ENCODE measurements around the gene PPARGC1A. TPM values are rescaled to one million over a fixed set of nuclear protein-coding genes. Genes with fewer than 3 reads are reported as not detected.

Gene PPARGC1A
- total and polyA plus RNA-seq, 8 donors, result 3.8 to 9.2 (median 5.1) TPM

DNA sequence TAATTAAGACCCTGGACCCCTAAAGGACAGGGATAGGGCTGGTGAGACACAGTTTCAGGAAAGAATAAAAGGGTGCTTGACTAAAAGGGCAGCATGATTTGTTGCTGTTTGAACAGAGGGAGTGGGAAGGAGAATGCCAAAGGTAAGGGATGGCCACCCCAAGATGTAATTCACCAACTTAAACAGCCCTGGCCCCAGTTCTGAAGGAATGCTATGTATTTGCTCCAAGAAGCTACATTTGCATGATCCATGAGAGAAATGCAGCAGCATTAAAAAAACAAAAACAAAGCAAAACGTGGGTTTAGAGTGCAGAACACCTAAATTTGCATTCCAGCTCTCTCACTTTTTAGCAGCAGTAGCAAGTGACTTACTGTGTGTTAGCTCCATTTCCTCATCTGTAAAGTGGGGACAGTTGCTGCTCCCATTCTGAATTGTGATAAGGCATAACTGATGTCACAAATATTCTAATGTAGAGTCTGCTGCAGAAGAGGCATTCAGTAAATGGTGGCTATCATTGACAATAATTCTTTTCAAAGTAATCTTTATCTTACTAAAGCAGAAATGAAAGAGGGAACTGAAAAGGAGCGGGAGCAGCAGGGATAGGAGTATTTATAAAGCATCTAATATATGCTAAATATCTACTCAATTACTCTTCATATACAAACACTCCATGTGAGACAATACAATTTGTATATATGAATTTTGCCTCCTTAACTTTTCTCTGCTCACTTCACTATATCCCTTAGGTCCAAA, 115.8 kb downstream of the PPARGC1A start:
- ATAC-seq, result no peak
- Histone ChIP-seq H3K9me3 (no peaks in the 10 kb centered on the region), H3K4me3 (no peak overlapping the region), H3K27ac (no peak overlapping the region), H3K4me1 (no peaks in the 10 kb centered on the region), H3K36me3 (no peaks in the 10 kb centered on the region), H3K27me3 (no peaks in the 10 kb centered on the region)
- DNase-seq, result no peak
- TF ChIP-seq, protein P1, sequence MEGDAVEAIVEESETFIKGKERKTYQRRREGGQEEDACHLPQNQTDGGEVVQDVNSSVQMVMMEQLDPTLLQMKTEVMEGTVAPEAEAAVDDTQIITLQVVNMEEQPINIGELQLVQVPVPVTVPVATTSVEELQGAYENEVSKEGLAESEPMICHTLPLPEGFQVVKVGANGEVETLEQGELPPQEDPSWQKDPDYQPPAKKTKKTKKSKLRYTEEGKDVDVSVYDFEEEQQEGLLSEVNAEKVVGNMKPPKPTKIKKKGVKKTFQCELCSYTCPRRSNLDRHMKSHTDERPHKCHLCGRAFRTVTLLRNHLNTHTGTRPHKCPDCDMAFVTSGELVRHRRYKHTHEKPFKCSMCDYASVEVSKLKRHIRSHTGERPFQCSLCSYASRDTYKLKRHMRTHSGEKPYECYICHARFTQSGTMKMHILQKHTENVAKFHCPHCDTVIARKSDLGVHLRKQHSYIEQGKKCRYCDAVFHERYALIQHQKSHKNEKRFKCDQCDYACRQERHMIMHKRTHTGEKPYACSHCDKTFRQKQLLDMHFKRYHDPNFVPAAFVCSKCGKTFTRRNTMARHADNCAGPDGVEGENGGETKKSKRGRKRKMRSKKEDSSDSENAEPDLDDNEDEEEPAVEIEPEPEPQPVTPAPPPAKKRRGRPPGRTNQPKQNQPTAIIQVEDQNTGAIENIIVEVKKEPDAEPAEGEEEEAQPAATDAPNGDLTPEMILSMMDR (IDR thresholded peaks at IDR 0.05), result no peak
- intact Hi-C loops (cut with DNase I), result no loop called here

DNA sequence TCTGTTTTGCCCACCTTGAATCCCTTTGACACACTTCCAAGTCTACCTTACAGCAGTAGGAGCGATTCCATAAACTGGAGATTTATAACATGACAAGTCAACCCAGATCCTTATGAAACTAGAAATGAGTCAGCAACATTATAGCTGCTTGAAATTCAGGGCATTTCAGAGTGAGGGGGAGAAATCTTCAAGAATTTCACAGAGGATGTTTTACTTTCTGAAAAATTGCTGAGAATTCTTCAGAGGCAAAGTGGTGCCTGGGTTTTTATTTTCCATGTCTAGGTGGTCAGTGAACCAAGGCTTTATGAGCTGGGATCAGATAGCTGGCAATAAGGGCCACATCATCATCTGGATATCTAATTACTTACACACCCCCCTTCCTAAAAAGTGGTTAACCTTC, 119.8 kb downstream of the PPARGC1A start:
- Histone ChIP-seq H3K27ac (no peak overlapping the region), H3K9me3 (no peaks in the 10 kb centered on the region), H3K27me3 (no peaks in the 10 kb centered on the region), H3K4me3 (no peak overlapping the region), H3K4me1 (no peaks in the 10 kb centered on the region), H3K36me3 (no peaks in the 10 kb centered on the region)
- no peak for DNase-seq
- intact Hi-C loops (cut with DNase I), result no loop called here
- ATAC-seq, result no peak
- TF ChIP-seq, protein P1 (IDR thresholded peaks at IDR 0.05), result no peak

DNA sequence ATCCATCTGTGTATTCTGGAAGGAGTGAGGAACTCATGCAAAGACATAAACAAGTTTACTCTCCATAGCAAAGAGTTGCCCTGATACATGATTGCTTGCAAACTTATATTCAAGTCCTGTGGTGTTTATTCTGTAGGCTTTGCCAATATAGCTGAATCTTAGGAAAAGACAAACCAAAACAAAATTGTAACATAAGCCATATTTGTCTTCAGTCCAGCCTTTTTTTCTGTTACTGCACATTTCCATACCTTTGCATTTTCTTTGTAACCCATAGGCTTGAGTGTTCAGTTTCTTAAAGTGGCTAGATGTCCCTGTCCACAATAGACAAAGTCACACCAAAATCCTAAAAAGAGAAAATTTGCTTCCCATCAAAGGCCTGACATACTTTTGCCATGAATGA, 120.4 kb downstream of the PPARGC1A start:
- Histone ChIP-seq H3K36me3 (no peaks in the 10 kb centered on the region), H3K9me3 (no peaks in the 10 kb centered on the region)
- intact Hi-C loops (cut with DNase I), result no loop called here

DNA sequence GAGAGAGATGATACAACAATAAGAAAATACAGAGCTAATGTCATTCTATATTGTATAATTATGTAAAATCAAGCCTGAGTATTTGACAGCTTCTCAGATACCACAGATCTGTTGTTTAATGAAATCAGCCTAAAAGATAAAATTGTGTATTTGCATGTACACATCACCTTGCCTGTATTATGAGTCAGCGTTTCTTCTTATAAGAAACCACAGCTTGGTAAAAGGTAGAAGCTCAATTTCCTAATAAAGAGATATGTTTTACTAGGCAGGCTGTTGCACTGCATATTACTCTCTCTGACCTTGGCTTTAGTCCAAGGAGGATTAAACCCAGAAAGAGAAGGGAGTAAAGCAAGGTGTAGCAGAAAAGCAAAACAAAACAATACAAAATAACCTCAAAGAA, 121.3 kb downstream of the PPARGC1A start:
- TF ChIP-seq, protein P1 (IDR thresholded peaks at IDR 0.05), result no peak
- ATAC-seq, result no peak
- Histone ChIP-seq H3K27ac (no peak overlapping the region), H3K4me1 (no peaks in the 10 kb centered on the region), H3K27me3 (no peaks in the 10 kb centered on the region), H3K36me3 (no peaks in the 10 kb centered on the region), H3K4me3 (no peak overlapping the region), H3K9me3 (no peaks in the 10 kb centered on the region)
- intact Hi-C loops (cut with DNase I), result no loop called here
- DNase-seq, result no peak

More for the DNA sequence above, 120.4 kb downstream of the PPARGC1A start:
- no peaks in the 10 kb centered on the region for H3K27me3 ChIP-seq
- TF ChIP-seq, protein P1 (IDR thresholded peaks at IDR 0.05), result no peak
- no peaks in the 10 kb centered on the region for H3K4me1 ChIP-seq
- DNase-seq, result peak in 2 of 4 donors; percentile 16 to 20
- H3K4me3 ChIP-seq, result no peak overlapping the region
- no peak for ATAC-seq
- no peak overlapping the region for H3K27ac ChIP-seq

DNA sequence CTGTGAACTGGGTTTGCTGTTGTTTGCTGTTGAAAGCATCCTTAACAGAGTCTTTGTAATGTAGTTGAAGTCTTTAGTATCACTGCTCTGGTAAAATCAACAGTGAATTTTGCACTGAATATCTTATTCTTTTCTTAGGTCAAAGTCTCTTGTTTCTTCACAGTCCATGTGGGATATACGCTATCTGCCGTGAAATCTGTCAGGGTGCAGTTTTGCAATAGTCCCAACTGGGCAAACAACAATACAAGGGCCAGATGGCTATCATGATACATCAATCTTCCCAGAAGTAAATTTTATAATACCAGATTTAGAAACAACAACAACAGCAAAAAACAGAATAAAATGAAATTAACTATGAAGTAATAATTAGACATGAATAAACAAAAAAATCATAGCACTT, 123.5 kb downstream of the PPARGC1A start:
- DNase-seq (no peak), ATAC-seq (no peak)
- intact Hi-C loops (cut with DNase I), result no loop called here
- Histone ChIP-seq H3K4me3 (no peak overlapping the region), H3K4me1 (no peaks in the 10 kb centered on the region), H3K27me3 (no peaks in the 10 kb centered on the region), H3K27ac (no peak overlapping the region), H3K36me3 (no peaks in the 10 kb centered on the region), H3K9me3 (no peaks in the 10 kb centered on the region)
- TF ChIP-seq, protein P1 (IDR thresholded peaks at IDR 0.05), result no peak
